GM12878 (cell line): ENCODE results near the gene NMNAT3. TPM values are rescaled to one million over a fixed set of nuclear protein-coding genes. Genes with fewer than 3 reads are reported as not detected.

ENCODE experiments used
- ATAC-seq: fragments of 200-7000 bp; cut with Tn5 transposase; 3 replicates; pipeline ENCODE4 v1.9.1; 2020; ENCODE audit warnings: mild to moderate bottlenecking, moderate library complexity
- BruUV-seq: library from RNA; stranded (reverse); fragments of 400-500 nt; replicated peaks from 2 replicates; lab custom pipeline; 2021; lab: Mats Ljungman, UMichigan
- CTCF ChIA-PET: fragments of 300-600 bp; sonication (Branson Sonifier 250); formaldehyde crosslinking; extraction: SDS; loops from one replicate; lab custom pipeline; 2021; ENCODE audit warnings: inconsistent platforms; lab: Yijun Ruan, JAX
- POLR2A ChIA-PET: fragments of 350-600 bp; formaldehyde crosslinking; extraction: SDS; loops from one replicate; lab custom pipeline; 2021; ENCODE audit warnings: inconsistent platforms; lab: Charles Lee
- RAD21 ChIA-PET: fragments of 300-600 bp; sonication (Branson Sonifier 250); formaldehyde crosslinking; loops from one replicate; lab custom pipeline; 2023; ENCODE audit warnings: antibody characterized with exemption; ENCODE audit not compliant: unreplicated experiment; lab: Charles Lee
- SMC1A ChIA-PET: fragments of 300-600 bp; sonication (Branson Sonifier 250); formaldehyde crosslinking; loops from one replicate; lab custom pipeline; 2023; ENCODE audit not compliant: unreplicated experiment, uncharacterized antibody; lab: Charles Lee
- DNase-seq: peaks from one replicate; pipeline ENCODE4 v3.0.0-alpha.2; 2011; ENCODE audit warnings: low read depth, low spot score
- FAIRE-seq: peaks from 3 replicates; lab custom pipeline; 2011; peaks lifted over from hg19 to GRCh38; lab: Jason Lieb, UNC
- H2AFZ ChIP-seq: 2 replicates; pipeline ENCODE4 v1.6.0; 2011; ENCODE audit warnings: low read depth, low read length, control low read depth; ENCODE audit not compliant: control insufficient read depth
- H3K27ac ChIP-seq: 2 replicates; pipeline ENCODE4 v1.5.1; 2011; ENCODE audit warnings: control low read depth; ENCODE audit not compliant: control insufficient read depth, insufficient read depth
- H3K27me3 ChIP-seq, 2 experiments: replicated peaks in 1 of 2; 2 replicates each; pipeline versions ENCODE4 v1.6.0 to v1.6.1; 2011; ENCODE audit warnings: low read length in 1 of 2; ENCODE audit not compliant: control insufficient read depth in 2 of 2, insufficient read depth in 2 of 2
- H3K36me3 ChIP-seq, 2 experiments: 2 replicates each; pipeline ENCODE4 v1.5.1; 2011; ENCODE audit warnings: low read length in 1 of 2; ENCODE audit not compliant: control insufficient read depth in 2 of 2, insufficient read depth in 2 of 2
- H3K4me1 ChIP-seq: 2 replicates; pipeline ENCODE4 v1.6.1; 2011; ENCODE audit warnings: mild to moderate bottlenecking, low read length, moderate library complexity, mixed read lengths; ENCODE audit not compliant: control insufficient read depth, insufficient read depth
- H3K4me2 ChIP-seq: 2 replicates; pipeline ENCODE4 v1.6.0; 2011; ENCODE audit warnings: control low read depth; ENCODE audit not compliant: control insufficient read depth, insufficient read depth
- H3K4me3 ChIP-seq: fragments of 200-600 bp; sonication (generic); 2 replicates; pipeline ENCODE4 v1.5.1; 2016
- H3K79me2 ChIP-seq: 2 replicates; pipeline ENCODE4 v1.6.0; 2011; ENCODE audit warnings: low read length; ENCODE audit not compliant: control insufficient read depth, insufficient read depth
- H3K9ac ChIP-seq: 2 replicates; pipeline ENCODE4 v1.8.0; 2011; ENCODE audit warnings: low read length, control low read depth, mixed read lengths; ENCODE audit not compliant: control insufficient read depth, insufficient read depth
- H3K9me3 ChIP-seq: replicated peaks from 3 replicates; pipeline ENCODE4 v1.5.1; 2011; ENCODE audit warnings: mild to moderate bottlenecking, low read length; ENCODE audit not compliant: control insufficient read depth, insufficient read depth
- H4K20me1 ChIP-seq: 2 replicates; pipeline ENCODE4 v1.6.0; 2011; ENCODE audit not compliant: control insufficient read depth, insufficient read depth
- DPF2 ChIP-seq: fragments of 450-650 bp; IDR thresholded peaks from 2 replicates; pipeline ENCODE4 v1.6.1; 2017; ENCODE audit warnings: mild to moderate bottlenecking
- EED ChIP-seq: sonication (generic); IDR thresholded peaks from 2 replicates; pipeline ENCODE4 v1.6.1; 2016; ENCODE audit warnings: antibody characterized with exemption, low read depth
- GATAD2B ChIP-seq: fragments of 450-650 bp; conservative IDR thresholded peaks from 2 replicates; pipeline ENCODE4 v1.6.1; 2017; ENCODE audit warnings: low read depth, mild to moderate bottlenecking, moderate library complexity
- IKZF1 ChIP-seq: fragments of 450-650 bp; conservative IDR thresholded peaks from 2 replicates; pipeline ENCODE4 v1.6.1; 2017; ENCODE audit warnings: antibody characterized with exemption, mild to moderate bottlenecking
- MYC ChIP-seq: IDR thresholded peaks from 2 replicates; pipeline ENCODE4 v1.6.1; 2011; ENCODE audit warnings: mild to moderate bottlenecking, low read length, moderate library complexity, inconsistent platforms; ENCODE audit not compliant: insufficient read depth, insufficient replicate concordance, insufficient read length, severe bottlenecking
- SMAD5 ChIP-seq: IDR thresholded peaks from 2 replicates; pipeline ENCODE4 v1.6.1; 2016; ENCODE audit warnings: antibody characterized with exemption, low read depth
- SUPT20H ChIP-seq: IDR thresholded peaks from 2 replicates; pipeline ENCODE4 v1.6.1; 2011; ENCODE audit warnings: low read depth, mild to moderate bottlenecking, low read length, moderate library complexity, borderline replicate concordance; ENCODE audit not compliant: control insufficient read depth
- TAF1 ChIP-seq: IDR thresholded peaks from 2 replicates; pipeline ENCODE4 v1.6.1; 2011; ENCODE audit warnings: mild to moderate bottlenecking, low read depth, low read length, borderline replicate concordance
- TCF7 ChIP-seq: IDR thresholded peaks from 2 replicates; pipeline ENCODE4 v1.6.1; 2014; ENCODE audit warnings: antibody characterized with exemption, borderline replicate concordance
- ZNF24 ChIP-seq: fragments of 450-650 bp; IDR thresholded peaks from 2 replicates; pipeline ENCODE4 v1.6.1; 2017; ENCODE audit warnings: antibody characterized with exemption, mild to moderate bottlenecking
- ZNF274 ChIP-seq: IDR thresholded peaks from one replicate; pipeline ENCODE4 v1.8.0; 2011; ENCODE audit not compliant: insufficient read length, insufficient read depth
- ZNF622 ChIP-seq: fragments of 450-650 bp; IDR thresholded peaks from 2 replicates; pipeline ENCODE4 v1.6.1; 2017; ENCODE audit warnings: mild to moderate bottlenecking, inconsistent platforms
- WGBS: methylation state at CpG from one replicate; pipeline ENCODE4 v1.1.6; 2016; ENCODE audit warnings: low lambda C conversion rate; ENCODE audit not compliant: insufficient replicate concordance, insufficient coverage; ENCODE audit errors: missing lambda C conversion rate; 5-methylcytosine and 5-hydroxymethylcytosine counted together
- in situ Hi-C: fragments of 300-500 bp; cut with MboI; formaldehyde crosslinking; loops from 9 replicates; pipeline ENCODE4 v1.14.3; 2018; ENCODE audit warnings: mixed read lengths
- intact Hi-C: fragments of 100-400 bp; cut with micrococcal nuclease; formaldehyde crosslinking; loops from one replicate; pipeline ENCODE4 v1.14.2; 2022; ENCODE audit not compliant: unreplicated experiment
- polyA plus RNA-seq, 11 experiments: library from polyadenylated mRNA; depleted of rRNA in 4 of 11; unstranded in 6 of 11; stranded (reverse) in 5 of 11; fragments of >200 nt; fragmentation: Nextera tagmentation in 4 of 11; fragmentation: Illumina TruSeq in 1 of 11; extraction: Ambion mirVana in 4 of 11; extraction: Trizol in 1 of 11; gene quantifications; 1 replicate in 1 of 11; 2 replicates in 10 of 11; pipeline versions ENCODE4 v1.2.1 to v1.2.3, GENCODE V29; 2011 to 2016; ENCODE audit warnings: inconsistent platforms in 2 of 11, missing spikeins in 2 of 11, low read depth in 1 of 11
- total RNA-seq, 4 experiments: library from RNA; depleted of rRNA in 3 of 4; stranded (reverse); fragments of >200 nt in 3 of 4; fragmentation: Illumina TruSeq in 1 of 4; extraction: Trizol in 1 of 4; gene quantifications; 2 replicates each; pipeline versions ENCODE4 v1.2.1 to v1.2.3, GENCODE V29; 2013 to 2021
- TF ChIP-seq, protein P1 (sequence below): IDR thresholded peaks from 2 replicates; pipeline ENCODE4 v1.6.1; 2011; ENCODE audit warnings: borderline replicate concordance, low read depth, mild to moderate bottlenecking, moderate library complexity, mixed read lengths, low read length; ENCODE audit not compliant: insufficient read depth; ENCODE audit errors: extremely low read length

The NMNAT3 gene
- total and polyA plus RNA-seq, 10 of the 15 experiments (the other 5 are each of a cell fraction or from before 2014, with no cell fraction given): under 0.01 to 0.92 (median 0.08) TPM; not detected in 4

DNA sequence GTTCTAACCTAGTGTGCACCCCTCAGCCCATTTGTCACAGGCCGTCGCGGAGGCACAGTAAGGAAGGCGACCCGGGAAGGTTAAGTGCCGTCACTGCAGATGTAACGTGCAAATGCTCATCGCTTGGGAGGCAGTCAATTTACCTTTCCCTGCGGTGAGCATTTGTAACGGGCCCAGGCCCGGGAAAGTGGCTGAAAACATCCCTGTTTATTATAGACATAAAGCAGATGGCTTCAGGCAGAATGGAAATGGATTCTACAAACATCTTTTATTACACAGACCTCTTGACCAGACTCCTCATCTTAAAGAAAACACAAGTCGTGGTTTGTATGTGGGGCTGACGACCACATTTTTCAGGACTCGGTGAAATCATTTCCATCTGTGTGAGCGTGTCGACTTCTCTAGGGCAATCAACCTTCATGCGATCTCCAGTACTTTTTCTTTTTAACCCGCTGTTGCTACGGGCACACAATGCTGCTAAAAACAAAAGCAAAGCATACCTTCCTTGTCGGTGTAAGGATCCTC, 43.6 kb downstream of the NMNAT3 start:
- RAD21 ChIA-PET: no interaction called here
- Histone ChIP-seq H3K9me3 (no peaks in the 10 kb centered on the region), H3K27ac (no peak overlapping the region), H2AFZ (no peak overlapping the region), H3K4me1 (no peaks in the 10 kb centered on the region), H4K20me1 (no peaks in the 10 kb centered on the region), H3K9ac (no peak overlapping the region), H3K4me2 (no peak overlapping the region), H3K36me3 (no peaks in the 10 kb centered on the region), H3K4me3 (no peak overlapping the region), H3K79me2 (no peaks in the 10 kb centered on the region), H3K27me3 (no peaks in the 10 kb centered on the region)
- no TSS peak for BruUV-seq
- SMC1A ChIA-PET: no interaction called here
- ATAC-seq (no peak), DNase-seq (no peak), FAIRE-seq (no peak)
- WGBS: 67% methylated on average over 20 of the region's 20 CpGs
- CTCF ChIA-PET: no interaction called here
- in situ Hi-C loops: no loop called here
- POLR2A ChIA-PET: no interaction called here
- intact Hi-C loops: no loop called here
- no peak for TF ChIP-seq ZNF274
- no peak for TF ChIP-seq DPF2
- TF ChIP-seq ZNF622: no peak
- no peak for TF ChIP-seq IKZF1
- TF ChIP-seq MYC: no peak
- no peak for TF ChIP-seq ZNF24
- no peak for TF ChIP-seq EED
- TF ChIP-seq, protein P1, sequence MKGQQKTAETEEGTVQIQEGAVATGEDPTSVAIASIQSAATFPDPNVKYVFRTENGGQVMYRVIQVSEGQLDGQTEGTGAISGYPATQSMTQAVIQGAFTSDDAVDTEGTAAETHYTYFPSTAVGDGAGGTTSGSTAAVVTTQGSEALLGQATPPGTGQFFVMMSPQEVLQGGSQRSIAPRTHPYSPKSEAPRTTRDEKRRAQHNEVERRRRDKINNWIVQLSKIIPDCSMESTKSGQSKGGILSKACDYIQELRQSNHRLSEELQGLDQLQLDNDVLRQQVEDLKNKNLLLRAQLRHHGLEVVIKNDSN: no peak
- no peak for TF ChIP-seq TCF7
- TF ChIP-seq SUPT20H: no peak
- TF ChIP-seq GATAD2B: no peak
- TF ChIP-seq SMAD5: no peak
- TF ChIP-seq TAF1: no peak
